Tibial nerve (tissue), 4 donors: ENCODE measurements around the gene KLK8.

Experiments used
- CTCF ChIP-seq, 5 experiments: fragments of 200-600 bp in 3 of 5; fragments of 450-650 bp in 2 of 5; sonication (generic) in 3 of 5; IDR thresholded peaks; one replicate each; pipeline ENCODE4 v1.5.1; 2016 to 2019; ENCODE audit warnings: antibody characterized with exemption in 5 of 5, mild to moderate bottlenecking in 3 of 5, moderate library complexity in 2 of 5
- EP300 ChIP-seq, 2 donors: sonication (generic); formaldehyde crosslinking; IDR thresholded peaks; one replicate each; pipeline ENCODE4 v1.6.1; 2017; ENCODE audit warnings: antibody characterized with exemption in 2 of 2, mild to moderate bottlenecking in 1 of 2
- POLR2A ChIP-seq, 2 donors: fragments of 450-650 bp; IDR thresholded peaks; one replicate each; pipeline ENCODE4 v1.6.1; 2017; ENCODE audit warnings: antibody characterized with exemption in 2 of 2, mild to moderate bottlenecking in 2 of 2, moderate library complexity in 2 of 2

- TF ChIP-seq CTCF (IDR thresholded peaks at IDR 0.05) (no peak), POLR2A (IDR thresholded peaks at IDR 0.05) (no peak), EP300 (IDR thresholded peaks at IDR 0.05) (no peak)
Observed at GRCh38 chr19:51026554-51026831, 25.1 kb upstream of the KLK8 start, which contains the start of gene KLK11.
